ENCODE measurements around the gene MTERF4.

The MTERF4 gene

GRCh38 chr2:241125626-241126025, 23.5 kb upstream of the MTERF4 start:
- no peak for DNase-seq (ENCODE audit: extremely low read depth, low read depth)
- no peak for TF ChIP-seq CTCF (IDR thresholded peaks at IDR 0.05; ENCODE audit: low read depth, low read length)

GRCh38 chr2:241123816-241124536, 21.9 kb upstream of the MTERF4 start:
- DNase-seq (ENCODE audit: extremely low read depth, low read depth), result no peak
- no peak for TF ChIP-seq CTCF (IDR thresholded peaks at IDR 0.05; ENCODE audit: low read depth, low read length)

- no peak for DNase-seq (ENCODE audit: extremely low read depth, low read depth)
- TF ChIP-seq CTCF (IDR thresholded peaks at IDR 0.05; ENCODE audit: low read depth, low read length), result no peak
Measured at GRCh38 chr2:241122376-241123002, 20.4 kb upstream of the MTERF4 start.

- no peak for DNase-seq (ENCODE audit: extremely low read depth, low read depth)
- TF ChIP-seq CTCF (IDR thresholded peaks at IDR 0.05; ENCODE audit: low read depth, low read length), result no peak
Measured at GRCh38 chr2:241121008-241121407, 18.9 kb upstream of the MTERF4 start.

GRCh38 chr2:241120440-241120839, 18.4 kb upstream of the MTERF4 start:
- no peak for TF ChIP-seq CTCF (IDR thresholded peaks at IDR 0.05; ENCODE audit: low read depth, low read length)
- no peak for DNase-seq (ENCODE audit: extremely low read depth, low read depth)

- DNase-seq (ENCODE audit: extremely low read depth, low read depth), result no peak
- TF ChIP-seq CTCF (IDR thresholded peaks at IDR 0.05; ENCODE audit: low read depth, low read length), result no peak
Measured at GRCh38 chr2:241118737-241119505, 16.8 kb upstream of the MTERF4 start.

All from AG09319 (cell line).